Colonic mucosa (tissue), 4 donors: Measurements from ENCODE around the gene HOXA4. TPM values are rescaled to one million over a fixed set of nuclear protein-coding genes. Genes with fewer than 3 reads are reported as not detected.
A peak's percentile ranks its signal among the peaks of the same experiment; 100 is the strongest.

Source experiments
- DNase-seq: peaks from one replicate; pipeline ENCODE4 v3.0.0-alpha.2; 2020
- H3K27ac ChIP-seq: fragments of 200-600 bp; one replicate; pipeline ENCODE4 v1.8.0; 2021
- H3K27me3 ChIP-seq: fragments of 200-600 bp; one replicate; pipeline ENCODE4 v1.8.0; 2021
- H3K36me3 ChIP-seq: fragments of 200-600 bp; one replicate; pipeline ENCODE4 v1.8.0; 2021
- H3K4me1 ChIP-seq: fragments of 200-600 bp; one replicate; pipeline ENCODE4 v1.8.0; 2021; ENCODE audit warnings: mild to moderate bottlenecking
- H3K4me3 ChIP-seq: fragments of 200-600 bp; one replicate; pipeline ENCODE4 v1.8.0; 2021
- H3K9ac ChIP-seq, 2 donors: one replicate each; pipeline ENCODE4 v1.7.0; 2013; ENCODE audit warnings: control low read depth in 2 of 2, low read depth in 2 of 2, low read length in 2 of 2
- H3K9me3 ChIP-seq: fragments of 200-600 bp; one replicate; pipeline ENCODE4 v1.8.0; 2021
- CTCF ChIP-seq: fragments of 200-600 bp; IDR thresholded peaks from one replicate; pipeline ENCODE4 v1.8.0; 2022; ENCODE audit warnings: antibody characterized with exemption, mild to moderate bottlenecking
- intact Hi-C: fragments of 100-400 bp; cut with DNase I; formaldehyde crosslinking; loops from one replicate; pipeline ENCODE4 v1.14.1; 2022
- total RNA-seq, 2 donors: library from RNA; stranded (reverse); fragmentation: NEBNext Ultra II Directional in 1 of 2; extraction: Animal tissue kit (Norgen Biotek cat#: 25700) in 1 of 2; gene quantifications; one replicate each; pipeline ENCODE4 v1.2.1, GENCODE V29; 2021
- donor health status: healthy.
- donor health status: DM: no; HTN: no; CAD: no.
- donor health status: DM: no; HTN: no; CAD: no.

The HOXA4 gene
- total RNA-seq, 2 donors from 2014 or later = 3.3 to 4.5 TPM

DNA sequence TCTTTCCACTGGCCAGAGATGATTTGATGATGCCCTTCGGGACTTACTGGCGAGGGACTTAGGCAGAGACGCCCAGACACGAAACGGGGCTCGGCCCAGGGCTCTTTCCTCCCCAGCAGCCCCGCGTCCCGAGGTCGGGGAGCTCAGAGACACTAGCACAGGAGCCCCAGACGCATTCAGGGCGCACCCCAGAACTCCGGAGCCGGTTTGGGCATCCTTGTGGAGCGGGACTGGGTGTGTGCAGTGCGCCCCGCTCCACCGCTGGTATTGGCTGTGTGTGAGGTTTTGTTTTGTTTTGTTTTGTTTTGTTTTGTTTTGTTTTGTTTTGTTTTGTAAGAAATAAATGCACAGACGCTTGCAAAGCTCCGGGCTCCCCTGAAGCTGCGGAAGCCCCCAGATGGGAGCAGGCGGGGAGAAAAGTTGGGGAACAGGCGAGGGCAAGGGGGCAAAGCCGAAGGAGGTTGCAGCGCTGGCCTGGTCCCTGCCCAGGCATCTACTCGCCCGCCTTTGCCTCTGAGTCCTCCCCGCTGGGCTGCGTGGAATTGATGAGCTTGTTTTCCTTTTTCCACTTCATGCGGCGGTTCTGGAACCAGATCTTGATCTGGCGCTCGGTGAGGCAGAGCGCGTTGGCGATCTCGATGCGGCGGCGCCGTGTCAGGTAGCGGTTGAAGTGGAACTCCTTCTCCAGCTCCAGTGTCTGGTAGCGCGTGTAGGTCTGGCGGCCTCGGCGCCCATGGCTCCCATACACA lies 14.8 kb upstream of the HOXA4 start:
- Histone ChIP-seq H3K36me3 (no peaks in the 10 kb centered on the region), H3K4me3 (no peak overlapping the region), H3K4me1 (peaks cover 17% of the 10 kb centered on the region), H3K27ac (peak overlapping the region; percentile 84), H3K9me3 (no peaks in the 10 kb centered on the region), H3K9ac (peak overlapping the region; percentile 46 to 100), H3K27me3 (no peaks in the 10 kb centered on the region)
- TF ChIP-seq CTCF = no peak
- DNase-seq = peak; percentile 47
- intact Hi-C loops = no loop called here

DNA sequence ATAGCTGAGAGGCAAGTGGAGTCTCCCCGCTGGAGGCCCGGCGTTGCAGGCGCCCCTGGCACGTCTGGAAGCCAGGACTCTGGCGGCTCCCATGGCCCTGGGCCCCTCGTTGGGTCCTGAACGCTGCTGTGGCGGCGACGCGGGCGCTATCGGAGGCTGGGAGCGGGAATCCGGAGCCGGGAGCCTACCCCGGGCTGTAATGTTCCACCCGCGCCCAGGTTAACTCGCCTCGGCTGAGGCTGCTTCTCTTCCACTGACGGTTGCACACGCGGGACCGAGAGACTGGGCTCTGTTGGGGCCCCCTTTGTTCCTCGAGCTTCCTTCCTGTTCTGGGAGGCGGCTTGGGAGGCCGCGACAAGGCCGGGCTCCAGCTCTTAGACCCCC lies 14.2 kb upstream of the HOXA4 start:
- H3K9me3 ChIP-seq = no peaks in the 10 kb centered on the region
- H3K27me3 ChIP-seq = no peaks in the 10 kb centered on the region
- intact Hi-C loops = loop anchor here (5.0 kb wide), 1 partner anchor 37 kb away; no protein-coding TSS in a partner anchor
- H3K4me3 ChIP-seq = peak overlapping the region; percentile 1
- no peaks in the 10 kb centered on the region for H3K36me3 ChIP-seq
- peak overlapping the region; percentile 84 for H3K27ac ChIP-seq
- H3K9ac ChIP-seq = peak overlapping the region; percentile 46 to 100
- peak; percentile 44 for DNase-seq
- peaks cover 17% of the 10 kb centered on the region for H3K4me1 ChIP-seq
- no peak for TF ChIP-seq CTCF

DNA sequence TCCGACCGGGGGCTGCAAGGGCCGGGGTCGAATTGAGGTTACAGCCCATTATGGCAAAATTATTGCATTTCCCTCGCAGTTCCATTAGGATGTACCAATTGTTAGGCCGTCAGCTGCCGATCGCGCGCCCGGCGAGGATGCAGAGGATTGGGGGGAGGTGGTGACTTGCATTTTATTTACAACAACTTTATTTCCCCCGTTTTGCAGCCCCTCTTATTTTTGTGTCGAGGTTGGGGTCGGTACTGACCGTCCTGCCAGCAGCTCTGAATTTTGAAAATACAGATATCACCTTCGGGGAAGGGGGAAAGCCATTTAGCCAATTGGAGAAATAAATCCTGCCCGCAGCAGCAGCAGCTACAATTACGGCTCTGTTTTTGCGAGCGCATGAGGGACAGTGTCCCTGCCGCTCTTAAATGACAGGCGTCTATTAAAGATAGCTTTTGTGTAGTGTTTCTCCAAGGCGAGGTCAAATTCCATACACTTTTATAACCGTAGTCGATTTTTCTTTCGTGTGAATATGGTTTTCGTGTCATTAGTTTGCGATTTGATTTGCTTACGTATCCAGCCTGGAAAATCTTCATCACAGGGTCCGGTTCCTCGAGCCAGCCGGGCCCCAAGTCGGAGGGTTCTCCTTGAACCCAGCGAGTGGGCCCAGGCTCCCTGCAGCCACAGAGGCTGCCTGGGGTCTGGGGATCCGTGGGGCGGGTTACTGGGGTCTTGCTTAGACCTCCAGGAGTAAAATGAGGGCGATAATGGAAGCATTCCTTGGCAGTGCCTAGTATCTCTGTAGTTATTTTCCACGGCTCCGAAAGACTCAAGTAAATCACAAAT lies 13.6 kb upstream of the HOXA4 start:
- Histone ChIP-seq H3K4me3 (peak overlapping the region; percentile 1), H3K9me3 (no peaks in the 10 kb centered on the region), H3K4me1 (peaks cover 17% of the 10 kb centered on the region), H3K27ac (peak overlapping the region; percentile 84), H3K27me3 (no peaks in the 10 kb centered on the region), H3K9ac (peak overlapping the region; percentile 30 to 100), H3K36me3 (no peaks in the 10 kb centered on the region)
- peak; percentile 61 for DNase-seq
- TF ChIP-seq CTCF = no peak
- intact Hi-C loops = loop anchor here (5.0 kb wide), 1 partner anchor 37 kb away; no protein-coding TSS in a partner anchor

DNA sequence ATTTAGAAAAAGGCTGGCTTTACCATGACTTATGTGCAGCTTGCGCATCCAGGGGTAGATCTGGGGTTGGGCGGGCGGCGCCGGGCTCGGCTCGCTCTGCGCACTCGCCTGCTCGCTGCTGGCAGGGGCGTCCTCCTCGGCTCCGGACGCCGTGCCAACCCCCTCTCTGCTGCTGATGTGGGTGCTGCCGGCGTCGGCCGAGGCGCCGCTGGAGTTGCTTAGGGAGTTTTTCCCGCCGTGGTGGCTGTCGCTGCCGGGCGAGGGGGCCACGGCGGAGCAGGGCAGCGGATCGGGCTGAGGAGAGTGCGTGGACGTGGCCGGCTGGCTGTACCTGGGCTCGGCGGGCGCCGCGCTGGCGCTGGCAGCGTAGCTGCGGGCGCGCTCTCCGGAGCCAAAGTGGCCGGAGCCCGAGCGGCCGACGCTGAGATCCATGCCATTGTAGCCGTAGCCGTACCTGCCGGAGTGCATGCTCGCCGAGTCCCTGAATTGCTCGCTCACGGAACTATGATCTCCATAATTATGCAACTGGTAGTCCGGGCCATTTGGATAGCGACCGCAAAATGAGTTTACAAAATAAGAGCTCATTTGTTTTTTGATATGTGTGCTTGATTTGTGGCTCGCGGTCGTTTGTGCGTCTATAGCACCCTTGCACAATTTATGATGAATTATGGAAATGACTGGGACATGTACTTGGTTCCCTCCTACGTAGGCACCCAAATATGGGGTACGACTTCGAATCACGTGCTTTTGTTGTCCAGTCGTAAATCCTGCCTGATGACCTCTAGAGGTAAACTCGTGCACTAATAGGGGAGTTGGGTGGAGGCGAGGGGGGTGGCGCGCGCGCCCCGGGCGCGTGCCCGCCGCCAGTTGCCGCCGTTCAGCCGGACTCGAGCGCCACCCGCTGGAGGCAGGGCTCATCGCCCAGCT lies 12.7 kb upstream of the HOXA4 start, which contains the start of gene HOXA5:
Gene HOXA5, minus strand, starts transcription at position 659 of the 927 bp plus-strand sequence. Its CDS starts 74 bp downstream, at position 585.
- Histone ChIP-seq H3K4me3 (peak within 1 kb of the TSS; percentile 43), H3K27me3 (no peaks in the 10 kb centered on the region), H3K9ac (peak within 1 kb of the TSS; percentile 75 to 100), H3K9me3 (no peaks in the 10 kb centered on the region), H3K27ac (peak within 1 kb of the TSS; percentile 84), H3K4me1 (peaks cover 17% of the 10 kb centered on the region), H3K36me3 (no peaks in the 10 kb centered on the region)
- intact Hi-C loops = loop anchor here (5.0 kb wide), 1 partner anchor 36 kb away; no protein-coding TSS in a partner anchor
- DNase-seq = peak; percentile 85
- TF ChIP-seq CTCF = peak; percentile 80
